Stimulated activated CD4-positive, alpha-beta T cell treated with anti-CD3 and anti-CD28 coated beads, Interleukin-15, amount 100 ng/mL, for 48 hours (primary cell): ENCODE data around the gene LTBP4.
"Not testable (repeated sequence)": the region's sequence is repeated elsewhere in the genome, so short reads cannot be mapped to it uniquely, and the experiment has no call there.

ENCODE experiments used
- DNase-seq, 2 donors: peaks; one replicate each; pipeline ENCODE4 v3.0.0-alpha.2; 2020; ENCODE audit warnings: low read depth in 2 of 2

LTBP4 gene

GRCh38 chr19:40576585-40577451, 24.4 kb upstream of the LTBP4 start, which contains the start of gene SHKBP1:
Gene SHKBP1, plus strand, starts transcription at chr19:40576873. Its CDS starts 27 bp downstream, at chr19:40576900.
- DNase-seq: peak; percentile 84 to 89

- DNase-seq: no peak
Measured at GRCh38 chr19:40578442-40578908, 22.7 kb upstream of the LTBP4 start.

- DNase-seq: no peak
Measured at GRCh38 chr19:40580619-40581018, 20.6 kb upstream of the LTBP4 start.

- no peak for DNase-seq
Measured at GRCh38 chr19:40581531-40581930, 19.6 kb upstream of the LTBP4 start.

- no peak for DNase-seq
Measured at GRCh38 chr19:40582467-40582866, 18.7 kb upstream of the LTBP4 start.

GRCh38 chr19:40583283-40583682, 17.9 kb upstream of the LTBP4 start:
- DNase-seq: no peak

GRCh38 chr19:40584007-40584406, 17.2 kb upstream of the LTBP4 start:
- DNase-seq: no peak

GRCh38 chr19:40585241-40585981, 15.8 kb upstream of the LTBP4 start:
- no peak for DNase-seq

GRCh38 chr19:40585982-40586422, 15.2 kb upstream of the LTBP4 start:
- no peak for DNase-seq

- no peak for DNase-seq
Measured at GRCh38 chr19:40586611-40587010, 14.6 kb upstream of the LTBP4 start.

- no peak for DNase-seq
Measured at GRCh38 chr19:40588110-40588854, 12.9 kb upstream of the LTBP4 start.

- DNase-seq: no peak
Measured at GRCh38 chr19:40588926-40589569, 12.1 kb upstream of the LTBP4 start.

GRCh38 chr19:40589591-40590429, 11.4 kb upstream of the LTBP4 start:
- no peak for DNase-seq

- no peak for DNase-seq
Measured at GRCh38 chr19:40590464-40591265, 10.5 kb upstream of the LTBP4 start.

- DNase-seq: not testable (repeated sequence)
Measured at GRCh38 chr19:40591724-40592123, 9.4 kb upstream of the LTBP4 start.

GRCh38 chr19:40592170-40592569, 9.0 kb upstream of the LTBP4 start:
- no peak for DNase-seq

- no peak for DNase-seq
Measured at GRCh38 chr19:40594255-40594654, 6.9 kb upstream of the LTBP4 start.

GRCh38 chr19:40594657-40595091, 6.5 kb upstream of the LTBP4 start:
- no peak for DNase-seq

GRCh38 chr19:40596608-40597328, 4.4 kb upstream of the LTBP4 start:
- no peak for DNase-seq
